OCI-M2 (cell line): ENCODE results near the gene MAML1.
"Not testable (repeated sequence)": the region's sequence is repeated elsewhere in the genome, so short reads cannot be mapped to it uniquely, and the experiment has no call there.

ENCODE experiments used
- DNase-seq: peaks from one replicate; lab custom pipeline; 2025; ENCODE audit not compliant: unreplicated experiment; lab: John Stamatoyannopoulos, UW

Gene MAML1

GRCh38 chr5:179732412-179732917 is at the start of gene MAML1:
Gene MAML1, plus strand, starts transcription at chr5:179732822. Its CDS starts 291 bp downstream, at chr5:179733113.
- DNase-seq = peak; percentile 95

- DNase-seq = not testable (repeated sequence)
Measured at GRCh38 chr5:179689212-179689611, 43.4 kb upstream of the MAML1 start.

GRCh38 chr5:179694561-179694960 is 38.1 kb upstream of the MAML1 start:
- no peak for DNase-seq

- DNase-seq = no peak
Measured at GRCh38 chr5:179696603-179697002, 36.0 kb upstream of the MAML1 start.

DNA sequence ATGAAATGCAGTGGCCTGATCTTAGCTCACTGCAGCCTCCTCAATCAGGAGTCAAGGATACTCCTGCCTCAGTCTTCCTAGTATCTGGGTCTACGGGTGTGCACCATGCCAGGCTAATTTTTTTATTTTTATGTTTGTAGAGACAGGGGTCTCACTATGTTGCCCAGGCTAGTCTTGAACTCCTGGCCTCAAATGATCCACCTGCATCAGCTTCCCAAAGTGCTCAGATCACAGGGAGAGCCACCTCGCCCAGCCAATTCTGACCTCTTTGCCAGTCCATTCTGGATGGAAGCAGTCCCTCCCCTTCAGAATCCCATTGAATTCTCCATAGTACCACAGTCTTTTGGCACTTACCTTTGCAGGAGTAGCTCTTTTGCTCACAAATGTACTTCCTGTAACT is 35.5 kb upstream of the MAML1 start:
- no peak for DNase-seq

- not testable (repeated sequence) for DNase-seq
Measured at GRCh38 chr5:179697543-179697942, 35.1 kb upstream of the MAML1 start.

DNA sequence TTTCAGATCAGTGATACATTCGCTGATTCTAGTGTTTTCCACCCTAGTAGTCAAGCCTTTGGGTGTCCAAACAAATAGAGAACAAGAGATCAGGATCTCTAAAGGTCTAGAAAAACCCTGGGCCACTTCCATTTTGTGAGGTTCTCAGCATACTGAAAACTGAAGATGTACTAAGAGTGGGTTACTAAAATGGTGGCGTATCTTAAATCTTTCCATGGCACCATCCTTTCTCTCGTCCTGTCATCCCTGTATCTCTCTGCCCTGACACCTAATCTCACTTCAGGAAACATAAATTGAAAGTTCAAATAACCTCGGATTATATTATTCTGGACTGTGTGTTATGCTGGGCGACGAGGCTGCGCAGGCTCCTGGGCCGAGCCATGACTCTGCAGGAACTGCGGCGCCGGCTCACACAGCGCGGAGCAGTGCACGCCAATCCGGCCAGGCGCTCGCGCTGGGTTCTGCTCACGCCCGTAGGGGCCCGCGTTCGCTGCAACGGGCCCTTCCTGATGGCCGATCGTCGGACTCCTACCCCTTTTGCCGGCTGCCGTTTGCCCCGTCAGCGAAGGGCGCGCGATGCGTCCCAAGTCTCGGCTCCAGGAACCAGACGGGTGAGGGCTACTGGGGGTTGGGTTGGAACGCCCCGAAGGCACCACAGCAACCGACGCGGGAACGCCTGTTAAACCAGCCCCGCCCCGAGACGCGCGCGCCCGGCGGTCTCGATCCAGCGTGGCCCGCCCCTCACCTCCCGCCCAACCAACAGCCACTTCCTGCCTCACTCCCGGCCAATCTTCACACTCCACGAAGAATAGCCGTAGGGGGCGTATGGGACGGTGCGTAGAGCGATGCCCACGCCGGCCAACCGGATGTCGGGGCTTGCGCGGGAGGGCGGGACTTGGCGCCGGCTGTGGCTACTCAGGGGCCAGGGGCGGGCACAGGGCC is 34.4 kb upstream of the MAML1 start:
- peak; percentile 77 for DNase-seq

- DNase-seq = no peak
Measured at GRCh38 chr5:179698935-179699615, 33.5 kb upstream of the MAML1 start, which contains the start of gene CANX. Gene CANX, plus strand, starts transcription at chr5:179698967. Its CDS starts 6,715 bp downstream, at chr5:179705682.

GRCh38 chr5:179699616-179700237 is 32.9 kb upstream of the MAML1 start:
- no peak for DNase-seq

GRCh38 chr5:179700401-179700918 is 32.2 kb upstream of the MAML1 start:
- peak; percentile 19 for DNase-seq

DNA sequence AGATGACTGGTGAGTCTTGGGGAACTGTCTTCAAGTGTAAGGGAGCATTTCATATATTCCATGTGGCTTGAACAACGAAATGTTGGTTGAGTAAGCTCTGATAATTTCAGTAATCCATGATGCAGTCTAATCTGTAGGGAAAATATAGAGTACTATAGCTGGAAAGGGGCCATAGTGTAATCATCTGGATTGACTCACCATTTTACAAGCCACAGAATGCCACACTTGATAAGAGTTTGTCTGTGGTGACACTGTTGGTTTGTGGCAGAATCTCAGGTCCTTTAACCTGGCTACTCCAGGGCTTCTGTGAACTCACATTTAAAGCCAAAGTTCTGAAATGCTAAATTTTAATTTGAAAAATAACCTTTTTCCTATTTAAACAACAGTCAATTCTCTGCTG is 16.3 kb upstream of the MAML1 start:
- DNase-seq = no peak

DNA sequence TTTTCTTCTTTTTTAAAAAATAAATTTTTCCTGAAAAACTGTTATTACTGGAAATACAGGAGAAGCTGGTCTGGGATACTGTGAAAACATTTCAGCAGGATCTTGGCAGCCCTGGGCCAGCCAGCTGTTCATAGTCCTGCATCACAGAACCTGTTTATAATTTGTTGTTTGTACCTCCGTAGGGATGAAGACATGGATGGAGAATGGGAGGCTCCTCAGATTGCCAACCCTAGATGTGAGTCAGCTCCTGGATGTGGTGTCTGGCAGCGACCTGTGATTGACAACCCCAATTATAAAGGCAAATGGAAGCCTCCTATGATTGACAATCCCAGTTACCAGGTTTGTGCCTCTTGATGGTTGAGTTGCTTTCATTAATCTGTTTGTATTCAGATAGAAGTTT is 12.4 kb upstream of the MAML1 start:
- no peak for DNase-seq

DNA sequence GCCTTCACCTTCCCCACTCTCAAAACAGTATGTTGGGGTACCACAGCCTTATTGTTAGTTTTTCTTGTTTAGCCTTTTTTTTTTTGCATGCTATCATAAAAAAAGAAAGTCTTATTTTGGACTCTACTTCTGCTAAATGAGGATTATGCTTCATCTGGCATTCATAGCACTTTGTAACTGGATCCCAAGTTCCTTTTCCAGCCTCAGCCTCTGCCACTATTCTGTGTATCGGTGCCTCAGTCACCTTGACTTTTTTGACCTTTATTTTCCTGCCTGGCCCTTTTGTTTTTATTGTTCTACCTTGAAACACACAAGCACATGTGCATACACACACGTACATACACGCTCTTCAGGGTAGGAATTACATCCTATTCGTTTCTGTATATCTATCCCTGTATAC is 8.5 kb upstream of the MAML1 start:
- DNase-seq = no peak

GRCh38 chr5:179727106-179727505 is 5.5 kb upstream of the MAML1 start:
- no peak for DNase-seq

- DNase-seq = no peak
Measured at GRCh38 chr5:179729303-179729702, 3.3 kb upstream of the MAML1 start.

GRCh38 chr5:179729727-179730126 is 2.9 kb upstream of the MAML1 start:
- no peak for DNase-seq

GRCh38 chr5:179730356-179730755 is 2.3 kb upstream of the MAML1 start:
- DNase-seq = no peak

GRCh38 chr5:179730852-179731251 is 1.8 kb upstream of the MAML1 start:
- no peak for DNase-seq

DNA sequence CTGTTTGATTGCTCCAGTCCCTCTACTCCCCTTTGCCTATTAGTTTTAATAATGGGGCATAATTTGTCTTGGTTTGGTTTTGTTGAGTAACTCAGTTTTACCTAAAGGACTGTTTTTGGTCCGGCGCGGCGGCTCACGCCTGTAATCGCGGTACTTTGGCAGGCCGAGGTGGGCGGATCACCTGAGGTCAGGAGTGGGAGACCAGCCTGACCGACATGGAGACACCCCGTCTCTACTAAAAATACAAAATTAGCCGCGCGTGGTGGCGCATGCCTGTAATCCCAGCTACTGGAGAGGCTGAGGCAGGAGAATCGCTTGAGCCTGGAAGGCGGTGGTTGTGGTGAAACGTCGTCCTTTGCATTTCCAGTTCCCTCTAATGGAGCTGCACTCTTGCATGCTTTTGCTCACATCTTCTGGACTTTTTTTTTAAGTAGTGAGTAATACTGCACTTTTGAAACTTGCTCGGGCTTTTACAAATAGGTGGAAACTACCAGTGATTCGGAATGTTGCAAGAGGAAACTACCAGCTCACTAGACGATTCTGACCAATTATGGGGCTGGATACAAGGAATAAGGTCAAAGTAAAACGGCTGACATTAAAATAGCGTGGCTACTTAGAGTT is 721 bp upstream of the MAML1 start:
- DNase-seq = no peak

DNA sequence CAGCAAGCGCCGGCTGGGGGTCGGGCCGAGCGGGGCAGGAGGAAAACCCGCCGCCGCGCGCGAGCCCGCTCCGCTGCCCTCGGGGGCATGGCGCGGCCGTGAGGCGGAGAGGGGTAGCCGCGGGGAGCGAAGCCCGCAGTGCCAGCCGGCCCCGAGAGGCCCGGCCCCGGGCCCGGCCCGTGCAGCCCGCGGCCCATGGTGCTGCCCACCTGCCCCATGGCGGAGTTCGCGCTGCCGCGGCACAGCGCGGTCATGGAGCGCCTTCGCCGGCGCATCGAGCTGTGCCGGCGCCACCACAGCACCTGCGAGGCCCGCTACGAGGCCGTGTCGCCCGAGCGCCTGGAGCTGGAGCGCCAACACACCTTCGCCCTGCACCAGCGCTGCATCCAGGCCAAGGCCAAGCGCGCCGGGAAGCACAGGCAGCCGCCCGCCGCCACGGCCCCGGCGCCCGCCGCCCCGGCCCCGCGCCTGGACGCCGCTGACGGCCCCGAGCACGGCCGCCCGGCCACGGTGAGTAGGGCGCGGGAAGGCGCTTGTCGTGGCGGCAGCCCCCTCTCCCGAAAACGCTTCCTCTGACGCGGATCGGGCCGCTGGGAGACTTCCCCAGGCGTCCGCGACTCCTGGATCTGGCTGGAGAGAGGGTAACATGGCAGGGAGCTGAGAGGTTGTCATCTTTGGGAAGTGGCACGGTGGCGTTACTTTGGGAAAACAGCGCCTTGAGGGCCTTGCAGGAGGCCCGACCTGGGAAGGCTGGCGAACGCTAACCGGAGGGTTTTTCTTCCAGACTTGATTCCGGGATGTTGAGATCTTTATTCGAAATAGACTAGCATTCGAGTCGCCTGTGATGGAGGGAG is 523 bp downstream of the MAML1 start:
- DNase-seq = no peak
